HG02870 (cell line): ENCODE data around the gene AMER3.
A peak's percentile ranks its signal among the peaks of the same experiment; 100 is the strongest.

Experiments used
- ATAC-seq: cut with Tn5 transposase; IDR thresholded peaks from one replicate; pipeline ENCODE4 v1.9.1; 2021; ENCODE audit warnings: mild to moderate bottlenecking, moderate library complexity; ENCODE audit not compliant: unreplicated experiment

The AMER3 gene

GRCh38 chr2:130778781-130779180 lies 23.4 kb downstream of the AMER3 start:
- ATAC-seq: no peak

- no peak for ATAC-seq
Observed at GRCh38 chr2:130785466-130786055, 30.2 kb downstream of the AMER3 start.

- ATAC-seq: no peak
Observed at GRCh38 chr2:130786076-130786475, 30.7 kb downstream of the AMER3 start.

- no peak for ATAC-seq
Observed at GRCh38 chr2:130787841-130788240, 32.5 kb downstream of the AMER3 start.

GRCh38 chr2:130790312-130790711 lies 35.0 kb downstream of the AMER3 start:
- no peak for ATAC-seq

- no peak for ATAC-seq
Observed at GRCh38 chr2:130790804-130791616, 35.7 kb downstream of the AMER3 start.

GRCh38 chr2:130791617-130791939 lies 36.2 kb downstream of the AMER3 start:
- ATAC-seq: no peak

GRCh38 chr2:130795431-130795830 lies 40.1 kb downstream of the AMER3 start:
- no peak for ATAC-seq

- ATAC-seq: no peak
Observed at GRCh38 chr2:130796290-130796689, 41.0 kb downstream of the AMER3 start.

GRCh38 chr2:130797493-130798435 lies 42.4 kb downstream of the AMER3 start:
- ATAC-seq: peak; percentile 89

GRCh38 chr2:130798472-130799218 lies 43.3 kb downstream of the AMER3 start:
- no peak for ATAC-seq

GRCh38 chr2:130799295-130799694 lies 44.0 kb downstream of the AMER3 start:
- no peak for ATAC-seq

GRCh38 chr2:130805613-130806012 lies 50.3 kb downstream of the AMER3 start:
- no peak for ATAC-seq

- ATAC-seq: no peak
Observed at GRCh38 chr2:130806370-130806769, 51.0 kb downstream of the AMER3 start.

- ATAC-seq: no peak
Observed at GRCh38 chr2:130807659-130808385, 52.5 kb downstream of the AMER3 start.

- no peak for ATAC-seq
Observed at GRCh38 chr2:130808482-130809268, 53.3 kb downstream of the AMER3 start.

- ATAC-seq: no peak
Observed at GRCh38 chr2:130810490-130810889, 55.1 kb downstream of the AMER3 start.

GRCh38 chr2:130813722-130814121 lies 58.4 kb downstream of the AMER3 start:
- no peak for ATAC-seq

GRCh38 chr2:130814931-130815680 lies 59.8 kb downstream of the AMER3 start:
- ATAC-seq: no peak
